BJ (cell line): Measurements from ENCODE around the gene AUP1. TPM values are rescaled to one million over a fixed set of nuclear protein-coding genes. Genes with fewer than 3 reads are reported as not detected.

Experiments used
- CTCF ChIA-PET: fragments of 350-600 bp; formaldehyde crosslinking; extraction: SDS; loops from one replicate; lab custom pipeline; 2021; ENCODE audit warnings: antibody characterized with exemption, inconsistent platforms; lab: Yijun Ruan, JAX
- POLR2A ChIA-PET: fragments of 300-600 bp; sonication (Branson Sonifier 250); formaldehyde crosslinking; extraction: SDS; loops from one replicate; lab custom pipeline; 2021; ENCODE audit warnings: antibody characterized with exemption; lab: Charles Lee
- DNase-seq: peaks from one replicate; pipeline ENCODE4 v3.0.0-alpha.2; 2011; ENCODE audit warnings: low read depth
- H3K27me3 ChIP-seq: 2 replicates; pipeline ENCODE4 v1.6.0; 2011; ENCODE audit warnings: low read length; ENCODE audit not compliant: control insufficient read depth, insufficient read depth
- H3K36me3 ChIP-seq: 2 replicates; pipeline ENCODE4 v1.5.1; 2011; ENCODE audit warnings: low read length; ENCODE audit not compliant: control insufficient read depth, insufficient read depth
- H3K4me3 ChIP-seq: 2 replicates; pipeline ENCODE4 v1.5.1; 2011; ENCODE audit warnings: low read depth, mild to moderate bottlenecking, control low read depth, low read length
- polyA plus RNA-seq: library from polyadenylated mRNA; depleted of rRNA; stranded (reverse); fragments of >200 nt; gene quantifications from 2 replicates; pipeline ENCODE4 v1.2.3, GENCODE V29; 2011
- TF ChIP-seq, protein P1 (sequence below): IDR thresholded peaks from 2 replicates; pipeline ENCODE4 v1.5.1; 2011; ENCODE audit warnings: low read depth, mild to moderate bottlenecking, control low read depth, inconsistent platforms, low read length, moderate library complexity; ENCODE audit not compliant: insufficient read depth

AUP1 gene
- polyA plus RNA-seq, 1 experiment, result 104 TPM

DNA sequence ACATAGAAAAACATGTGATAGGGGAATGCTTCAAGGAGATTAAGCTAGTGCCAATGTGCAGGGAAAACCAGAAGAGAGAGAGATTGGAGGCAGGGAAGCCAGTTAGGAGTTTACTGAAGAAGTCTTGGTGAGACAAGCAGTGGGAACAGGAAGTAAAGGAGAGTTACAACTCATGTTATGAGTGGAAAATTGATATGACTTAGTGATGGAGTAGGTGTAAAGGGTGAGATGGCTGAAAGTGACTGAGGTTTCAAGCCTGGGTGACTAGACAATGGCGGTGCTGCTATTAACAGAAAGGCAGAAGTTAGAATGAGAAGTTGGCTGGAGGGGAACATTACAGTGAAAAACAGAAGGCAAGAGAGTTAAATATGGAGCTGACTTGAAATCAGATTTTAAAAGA is 41.6 kb upstream of the AUP1 start:
- H3K36me3 ChIP-seq, result no peaks in the 10 kb centered on the region
- POLR2A ChIA-PET, result no interaction called here
- CTCF ChIA-PET, result no interaction called here
- no peak for DNase-seq
- H3K4me3 ChIP-seq, result no peak overlapping the region
- TF ChIP-seq, protein P1, sequence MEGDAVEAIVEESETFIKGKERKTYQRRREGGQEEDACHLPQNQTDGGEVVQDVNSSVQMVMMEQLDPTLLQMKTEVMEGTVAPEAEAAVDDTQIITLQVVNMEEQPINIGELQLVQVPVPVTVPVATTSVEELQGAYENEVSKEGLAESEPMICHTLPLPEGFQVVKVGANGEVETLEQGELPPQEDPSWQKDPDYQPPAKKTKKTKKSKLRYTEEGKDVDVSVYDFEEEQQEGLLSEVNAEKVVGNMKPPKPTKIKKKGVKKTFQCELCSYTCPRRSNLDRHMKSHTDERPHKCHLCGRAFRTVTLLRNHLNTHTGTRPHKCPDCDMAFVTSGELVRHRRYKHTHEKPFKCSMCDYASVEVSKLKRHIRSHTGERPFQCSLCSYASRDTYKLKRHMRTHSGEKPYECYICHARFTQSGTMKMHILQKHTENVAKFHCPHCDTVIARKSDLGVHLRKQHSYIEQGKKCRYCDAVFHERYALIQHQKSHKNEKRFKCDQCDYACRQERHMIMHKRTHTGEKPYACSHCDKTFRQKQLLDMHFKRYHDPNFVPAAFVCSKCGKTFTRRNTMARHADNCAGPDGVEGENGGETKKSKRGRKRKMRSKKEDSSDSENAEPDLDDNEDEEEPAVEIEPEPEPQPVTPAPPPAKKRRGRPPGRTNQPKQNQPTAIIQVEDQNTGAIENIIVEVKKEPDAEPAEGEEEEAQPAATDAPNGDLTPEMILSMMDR, result no peak
- no peaks in the 10 kb centered on the region for H3K27me3 ChIP-seq

DNA sequence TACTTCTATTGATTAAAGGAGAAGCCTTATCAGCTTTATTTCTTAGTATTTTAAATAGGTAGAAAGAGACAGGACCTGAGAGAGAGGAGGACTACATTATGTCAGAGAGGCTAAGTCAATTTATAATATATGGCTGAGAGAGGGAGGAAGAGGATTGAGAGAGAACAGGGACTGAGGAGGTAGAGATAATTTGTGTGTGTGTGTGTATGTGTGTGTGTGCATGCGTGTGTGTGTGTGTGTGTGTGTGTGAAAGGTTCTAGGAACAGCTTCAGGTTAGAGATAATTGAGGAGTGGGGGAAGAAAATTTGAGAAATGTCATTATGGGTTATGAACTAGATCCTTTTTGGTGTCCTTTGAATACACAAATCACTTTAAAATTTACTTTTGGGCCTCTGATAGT is 40.2 kb upstream of the AUP1 start:
- H3K4me3 ChIP-seq, result no peak overlapping the region
- no peaks in the 10 kb centered on the region for H3K27me3 ChIP-seq
- ChIA-PET POLR2A (no interaction called here), CTCF (interaction anchor here (1.4 kb wide), 1 partner anchor 87 kb away, joined by 3 read pairs; the partner anchor contains the start of genes CCDC142 and TTC31)
- no peak for DNase-seq
- no peaks in the 10 kb centered on the region for H3K36me3 ChIP-seq
- TF ChIP-seq, protein P1, result no peak

DNA sequence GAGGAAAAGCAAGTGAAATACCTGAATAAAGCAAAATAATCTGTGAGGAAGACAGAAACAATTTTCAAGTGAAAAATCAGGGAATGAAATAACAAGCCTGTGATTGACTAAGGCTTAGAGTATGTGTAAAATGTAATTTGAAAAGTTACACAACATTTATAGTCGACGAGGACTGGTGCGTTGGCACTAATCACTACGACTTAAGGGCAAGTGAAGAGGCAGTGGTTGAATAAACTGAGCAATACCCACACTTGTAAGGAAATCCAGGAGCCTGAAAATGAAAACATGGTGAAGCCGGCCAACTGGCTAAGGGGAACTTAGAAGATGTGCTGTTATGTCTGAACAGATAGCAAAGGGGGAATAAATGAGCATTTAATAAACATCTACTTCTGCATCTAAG is 38.4 kb upstream of the AUP1 start:
- Histone ChIP-seq H3K27me3 (no peaks in the 10 kb centered on the region), H3K4me3 (no peak overlapping the region), H3K36me3 (no peaks in the 10 kb centered on the region)
- ChIA-PET POLR2A (interaction anchor here (2.4 kb wide), 1 partner anchor 8 kb away, joined by 9 read pairs; no protein-coding TSS in a partner anchor), CTCF (interaction anchor here (1.0 to 3.5 kb wide), 5 partner anchors 9 to 85 kb away, joined by 3 to 13 read pairs (median 4); partner anchors contain the start of genes CCDC142 and TTC31)
- TF ChIP-seq, protein P1, result no peak
- DNase-seq, result peak; percentile 66

DNA sequence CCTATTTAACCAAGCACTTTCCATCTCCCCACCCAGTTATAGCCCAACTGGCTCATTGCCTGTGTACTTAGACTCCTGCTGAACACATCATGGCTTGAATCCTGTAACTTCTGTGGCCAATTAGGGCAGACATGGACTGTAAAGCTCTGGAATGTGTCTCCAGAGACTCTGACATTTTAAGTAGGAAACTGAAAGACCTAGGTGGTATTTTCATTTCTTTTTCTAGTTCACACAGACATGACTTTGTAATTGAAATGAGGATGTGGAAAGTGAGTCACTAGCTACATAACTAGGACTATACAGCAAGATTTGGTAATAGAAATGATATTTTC is 37.2 kb upstream of the AUP1 start:
- CTCF ChIA-PET, result interaction anchor here (0.8 to 3.5 kb wide), 6 partner anchors 9 to 84 kb away, joined by 3 to 13 read pairs (median 4); partner anchors contain the start of genes CCDC142, LOXL3 and TTC31
- TF ChIP-seq, protein P1, result no peak
- Histone ChIP-seq H3K36me3 (no peaks in the 10 kb centered on the region), H3K27me3 (no peaks in the 10 kb centered on the region), H3K4me3 (no peak overlapping the region)
- DNase-seq, result peak; percentile 96
- POLR2A ChIA-PET, result interaction anchor here (0.6 to 2.4 kb wide), 4 partner anchors 9 to 63 kb away, joined by 3 to 9 read pairs (median 4); partner anchors contain the start of gene LOXL3

DNA sequence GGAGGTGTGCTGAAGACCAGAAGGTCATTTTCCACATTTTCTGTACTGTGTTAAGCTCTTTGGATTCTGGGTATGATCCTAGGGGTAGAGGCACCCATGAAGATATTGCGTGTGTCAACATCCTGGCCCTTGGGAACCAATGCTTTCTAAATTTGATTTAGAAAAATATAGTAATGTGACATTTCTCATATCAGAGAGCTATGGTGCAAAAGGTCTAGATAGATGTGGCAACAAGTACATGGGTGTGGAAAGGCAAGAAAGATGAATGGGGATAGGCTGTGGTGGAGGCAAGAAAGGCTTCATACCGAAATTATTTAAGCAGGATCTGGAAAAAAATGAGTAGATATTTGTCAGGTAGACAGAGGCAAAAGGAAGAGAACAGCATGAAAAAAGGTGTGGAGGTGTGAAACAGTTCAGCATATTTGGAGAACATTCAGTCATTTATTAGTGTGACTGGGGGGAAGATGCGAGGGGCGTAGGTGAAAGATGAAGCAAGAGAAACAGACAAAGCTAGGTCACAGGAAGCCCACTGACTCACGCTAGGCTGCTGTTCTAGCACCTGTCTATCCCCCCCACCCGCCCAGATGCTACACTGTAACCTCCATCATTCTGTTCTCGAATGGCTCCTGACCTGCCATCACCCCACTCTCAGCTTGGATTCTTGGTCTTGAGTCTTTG is 36.7 kb upstream of the AUP1 start:
- Histone ChIP-seq H3K36me3 (no peaks in the 10 kb centered on the region), H3K4me3 (no peak overlapping the region), H3K27me3 (no peaks in the 10 kb centered on the region)
- TF ChIP-seq, protein P1, result no peak
- ChIA-PET POLR2A (interaction anchor here (1.1 to 2.4 kb wide), 2 partner anchors 10 to 11 kb away, joined by 6 to 9 read pairs; no protein-coding TSS in a partner anchor), CTCF (interaction anchor here (0.8 to 3.5 kb wide), 5 partner anchors 9 to 22 kb away, joined by 3 to 13 read pairs (median 5); partner anchors contain the start of gene LOXL3)
- no peak for DNase-seq
